Right cardiac atrium (tissue), 5 donors: Measurements from ENCODE around the gene CERS6. TPM values are rescaled to one million over a fixed set of nuclear protein-coding genes. Genes with fewer than 3 reads are reported as not detected.

Source experiments
- ATAC-seq, 2 donors: fragments of 200-7000 bp; cut with Tn5 transposase; one replicate each; pipeline versions ENCODE4 v1.8.0 to v1.9.1; 2020; ENCODE audit warnings: moderate library complexity in 2 of 2, mild to moderate bottlenecking in 1 of 2
- DNase-seq, 3 donors: peaks; one replicate each; pipeline ENCODE4 v3.0.0-alpha.2; 2020
- H3K27ac ChIP-seq: one replicate; pipeline ENCODE4 v1.5.1; 2013; ENCODE audit warnings: mild to moderate bottlenecking, low read length, control low read depth, moderate library complexity
- H3K27me3 ChIP-seq: one replicate; pipeline ENCODE4 v1.6.1; 2013; ENCODE audit not compliant: control insufficient read depth, insufficient read depth
- H3K4me1 ChIP-seq: one replicate; pipeline ENCODE4 v1.6.1; 2013; ENCODE audit warnings: low read length; ENCODE audit not compliant: control insufficient read depth, insufficient read depth
- H3K4me3 ChIP-seq: one replicate; pipeline ENCODE4 v1.5.1; 2013; ENCODE audit warnings: low read length, control low read depth
- H3K9me3 ChIP-seq: one replicate; pipeline ENCODE4 v1.6.1; 2013; ENCODE audit warnings: low read length; ENCODE audit not compliant: control insufficient read depth
- WGBS: extraction: QIAGEN DNeasy Blood & Tissue Kit; methylation state at CpG from one replicate; pipeline ENCODE4 v1.1.7; 2013; 5-methylcytosine and 5-hydroxymethylcytosine counted together
- intact Hi-C, 4 donors: fragments of 100-400 bp; cut with DNase I; formaldehyde crosslinking; loops; one replicate each; pipeline versions ENCODE4 v1.11.0 to v1.14.0; 2022 to 2023
- polyA plus RNA-seq: library from polyadenylated mRNA; stranded (reverse); fragments of 200-250 nt; gene quantifications from one replicate; pipeline ENCODE4 v1.2.3, GENCODE V29; 2013
- total RNA-seq, 4 donors: library from RNA; stranded (reverse); fragmentation: NEBNext Ultra II Directional; extraction: Animal tissue kit (Norgen Biotek cat#: 25700); gene quantifications; one replicate each; pipeline ENCODE4 v1.2.1, GENCODE V29; 2021
- donor health status: healthy with polysubstance abuse.
- donor health status: DM: no; HTN: yes; CAD: no.
- donor health status: DM: no; HTN: no; CAD: no.
- donor health status: DM: no; HTN: yes; CAD: no; lungs with severe emphysema.
- donor health status: DM: yes; HTN: yes; CAD: no.

The CERS6 gene
- total and polyA plus RNA-seq, 5 donors, result 25.6 to 71.5 (median 48.9) TPM

DNA sequence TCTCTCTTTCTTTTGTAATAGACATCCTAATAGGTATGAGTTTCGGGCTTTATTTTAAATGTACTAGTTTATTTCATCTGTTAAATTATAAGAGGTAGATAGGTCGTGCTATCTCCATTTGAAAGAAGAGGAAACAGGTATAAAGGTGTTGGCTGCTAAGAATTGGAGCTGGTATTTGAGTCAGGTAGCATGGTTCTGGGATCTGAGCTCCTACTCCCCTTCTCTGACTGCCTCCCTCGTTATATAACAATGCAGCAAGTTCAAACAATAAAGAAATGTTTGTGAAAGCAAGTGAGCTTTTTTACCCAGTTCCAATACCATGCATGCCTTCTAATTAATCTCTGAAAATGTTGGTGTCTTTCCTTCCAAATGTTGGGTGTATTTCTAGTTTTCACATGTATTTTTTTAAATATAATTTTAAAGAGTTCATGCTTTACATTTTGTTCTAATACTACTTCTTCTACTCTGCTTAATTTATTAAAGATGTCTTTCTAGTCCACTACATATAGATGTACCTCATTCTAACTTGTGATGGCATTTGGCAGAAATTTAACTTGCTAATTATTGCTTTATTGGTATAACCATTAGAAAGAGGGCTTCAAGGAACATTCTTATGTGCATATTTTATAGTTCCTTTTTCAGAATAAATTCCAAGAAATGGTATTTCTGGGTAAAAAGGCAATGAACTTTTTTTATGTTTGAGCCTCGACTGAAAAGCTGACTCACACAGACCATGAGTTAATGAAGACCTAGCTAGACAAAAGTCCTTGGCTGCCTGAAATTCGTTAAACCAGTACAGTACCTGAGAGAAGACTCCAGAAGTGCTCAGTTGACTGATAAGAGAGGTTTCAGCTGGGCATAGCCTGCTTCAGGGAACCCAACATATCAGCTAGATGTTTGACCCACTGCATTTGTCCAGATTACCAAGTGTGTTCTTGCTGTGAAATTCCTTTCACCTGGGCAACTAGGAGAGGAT is 133.5 kb downstream of the CERS6 start:
- Histone ChIP-seq H3K4me3 (no peak overlapping the region), H3K27ac (no peak overlapping the region), H3K9me3 (no peaks in the 10 kb centered on the region), H3K4me1 (peaks cover 3% of the 10 kb centered on the region), H3K27me3 (no peaks in the 10 kb centered on the region)
- 77% methylated on average over 5 of the region's 5 CpGs for WGBS
- DNase-seq (no peak), ATAC-seq (no peak)
- intact Hi-C loops, result loop anchor here in 1 of 4 donors (10.0 kb wide), 1 partner anchor 135 kb away; the partner anchor contains the start of gene CERS6

GRCh38 chr2:168592181-168592831 is 136.2 kb downstream of the CERS6 start:
- Histone ChIP-seq H3K9me3 (no peaks in the 10 kb centered on the region), H3K4me1 (peaks cover 6% of the 10 kb centered on the region), H3K27me3 (no peaks in the 10 kb centered on the region), H3K27ac (peak overlapping the region; percentile 10), H3K4me3 (no peak overlapping the region)
- WGBS, result 83% methylated on average over 3 of the region's 3 CpGs
- intact Hi-C loops, result no loop called here
- no peak for DNase-seq
- ATAC-seq, result no peak

DNA sequence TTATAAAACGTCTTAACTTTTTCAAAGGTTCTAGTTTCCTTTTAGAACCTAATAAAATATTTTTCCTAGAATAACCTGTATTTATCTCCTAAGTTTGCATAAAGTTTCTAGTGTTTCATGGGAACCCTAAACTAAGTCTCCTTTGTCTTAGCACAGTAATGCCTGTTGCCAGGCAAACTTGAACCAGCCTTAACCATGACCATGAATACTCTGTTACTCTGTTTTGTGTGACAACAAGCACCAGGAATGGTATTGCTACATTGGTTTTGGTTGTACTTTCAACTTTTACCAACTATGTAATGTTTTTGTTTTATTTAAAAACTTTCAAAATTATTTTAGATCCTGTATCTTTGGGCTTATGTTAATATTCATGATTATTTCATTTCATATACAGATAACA is 137.6 kb downstream of the CERS6 start:
- intact Hi-C loops, result no loop called here
- H3K27ac ChIP-seq, result no peak overlapping the region
- H3K4me1 ChIP-seq, result peaks cover 6% of the 10 kb centered on the region
- no peaks in the 10 kb centered on the region for H3K27me3 ChIP-seq
- H3K9me3 ChIP-seq, result no peaks in the 10 kb centered on the region
- ATAC-seq, result no peak
- no peak overlapping the region for H3K4me3 ChIP-seq
- WGBS, result 93% methylated on average over 1 of the region's 1 CpG
- DNase-seq, result no peak

DNA sequence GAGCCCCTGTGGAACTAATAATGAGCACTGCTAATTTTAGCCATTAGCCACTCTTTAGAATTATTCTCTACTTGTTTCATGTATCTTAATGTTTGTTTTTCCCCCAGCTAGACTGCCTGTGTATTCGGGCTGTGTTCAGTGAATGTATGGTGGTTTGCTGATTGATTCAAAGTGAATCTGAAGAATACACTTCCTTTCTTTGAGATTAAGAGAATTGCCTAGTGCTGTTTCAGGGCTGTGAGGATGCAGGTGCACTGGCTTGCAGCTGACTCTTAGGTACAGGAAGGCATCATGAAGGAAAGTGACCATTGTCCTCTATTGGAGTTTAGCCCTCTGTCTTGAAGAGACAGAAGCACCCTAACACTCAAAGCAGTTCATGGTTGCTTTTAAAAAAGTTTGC is 138.7 kb downstream of the CERS6 start:
- intact Hi-C loops, result no loop called here

DNA sequence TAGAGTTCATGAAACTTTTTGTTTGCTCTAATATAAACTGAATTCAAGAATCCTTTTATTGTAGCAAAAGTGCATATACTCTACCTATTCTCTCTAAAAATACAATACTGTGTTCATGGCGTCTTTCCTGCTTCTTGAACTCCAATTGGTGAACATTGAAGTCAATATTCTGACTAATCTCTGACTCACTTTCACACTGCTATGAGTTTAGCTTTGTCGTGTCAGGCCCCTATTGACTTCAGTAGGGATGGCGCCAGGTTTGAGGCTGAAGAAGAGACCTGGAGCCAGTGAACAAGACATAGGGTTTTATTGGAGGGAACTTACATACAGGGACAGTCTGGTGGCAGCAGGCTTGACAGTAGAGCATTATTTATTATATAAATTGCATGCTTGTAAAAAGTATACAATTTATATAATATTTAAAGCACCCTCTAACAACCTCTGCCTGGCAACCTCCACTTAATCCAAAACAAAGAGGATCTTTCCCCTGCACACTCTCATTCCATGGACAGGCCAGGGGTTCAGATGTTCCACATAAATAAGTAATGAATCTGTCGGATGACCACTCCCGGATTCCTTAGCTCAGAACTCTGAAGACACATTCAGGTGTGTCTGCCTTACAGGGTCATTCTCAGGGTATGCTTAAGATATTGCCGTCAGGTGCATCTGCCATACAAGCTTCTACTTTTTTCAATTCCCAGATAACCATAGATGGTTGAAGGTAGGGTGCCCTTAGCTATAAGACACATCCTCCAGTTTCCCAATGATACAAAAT is 141.0 kb downstream of the CERS6 start:
- 95% methylated on average over 6 of the region's 6 CpGs for WGBS
- DNase-seq, result no peak
- intact Hi-C loops, result no loop called here
- Histone ChIP-seq H3K27ac (no peak overlapping the region), H3K4me3 (no peak overlapping the region), H3K4me1 (peaks cover 4% of the 10 kb centered on the region), H3K9me3 (no peaks in the 10 kb centered on the region), H3K27me3 (no peaks in the 10 kb centered on the region)
- no peak for ATAC-seq

More for the DNA sequence above, 138.7 kb downstream of the CERS6 start:
- no peak overlapping the region for H3K27ac ChIP-seq
- peaks cover 6% of the 10 kb centered on the region for H3K4me1 ChIP-seq
- H3K9me3 ChIP-seq, result no peaks in the 10 kb centered on the region
- DNase-seq (no peak), ATAC-seq (no peak)
- no peak overlapping the region for H3K4me3 ChIP-seq
- no peaks in the 10 kb centered on the region for H3K27me3 ChIP-seq
- WGBS, result 58% methylated on average over 1 of the region's 1 CpG

GRCh38 chr2:168599738-168600137 is 143.7 kb downstream of the CERS6 start:
- no peaks in the 10 kb centered on the region for H3K27me3 ChIP-seq
- H3K27ac ChIP-seq, result no peak overlapping the region
- ATAC-seq (no peak), DNase-seq (no peak)
- H3K9me3 ChIP-seq, result no peaks in the 10 kb centered on the region
- 98% methylated on average over 1 of the region's 1 CpG for WGBS
- peaks cover 5% of the 10 kb centered on the region for H3K4me1 ChIP-seq
- H3K4me3 ChIP-seq, result no peak overlapping the region
- intact Hi-C loops, result no loop called here

DNA sequence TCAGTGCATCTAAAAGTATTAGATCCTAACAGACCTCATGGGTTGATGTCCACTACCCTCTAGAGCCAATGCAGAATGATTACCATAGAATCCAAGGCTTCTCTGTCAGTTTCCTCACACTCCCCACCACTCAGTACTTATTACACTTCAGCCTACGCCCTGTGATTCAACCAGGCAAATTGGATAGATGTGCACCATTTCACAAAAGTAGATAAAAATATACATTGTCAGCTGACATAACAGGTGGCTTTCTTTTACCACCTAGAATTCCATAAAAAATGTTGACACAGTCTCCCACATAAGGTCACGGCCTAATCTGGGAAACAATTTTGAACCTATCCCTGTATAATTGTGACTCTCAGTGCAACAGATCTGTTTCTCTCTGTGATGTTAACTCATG is 144.9 kb downstream of the CERS6 start:
- DNase-seq (no peak), ATAC-seq (no peak)

GRCh38 chr2:168601741-168602140 is 145.7 kb downstream of the CERS6 start:
- Histone ChIP-seq H3K4me1 (peaks cover 2% of the 10 kb centered on the region), H3K27ac (no peak overlapping the region), H3K4me3 (no peak overlapping the region), H3K9me3 (no peaks in the 10 kb centered on the region), H3K27me3 (no peaks in the 10 kb centered on the region)
- 81% methylated on average over 3 of the region's 3 CpGs for WGBS
- intact Hi-C loops, result no loop called here
- no peak for ATAC-seq
- DNase-seq, result no peak

More for the DNA sequence above, 144.9 kb downstream of the CERS6 start:
- H3K27ac ChIP-seq, result no peak overlapping the region
- WGBS, result 97% methylated on average over 2 of the region's 2 CpGs
- H3K4me1 ChIP-seq, result peaks cover 2% of the 10 kb centered on the region
- H3K9me3 ChIP-seq, result no peaks in the 10 kb centered on the region
- intact Hi-C loops, result no loop called here
- no peak overlapping the region for H3K4me3 ChIP-seq
- no peaks in the 10 kb centered on the region for H3K27me3 ChIP-seq

- H3K27me3 ChIP-seq, result no peaks in the 10 kb centered on the region
- H3K9me3 ChIP-seq, result no peaks in the 10 kb centered on the region
- H3K4me3 ChIP-seq, result no peak overlapping the region
- DNase-seq, result no peak
- WGBS, result 96% methylated on average over 2 of the region's 2 CpGs
- intact Hi-C loops, result no loop called here
- no peak for ATAC-seq
- H3K4me1 ChIP-seq, result peaks cover 2% of the 10 kb centered on the region
- no peak overlapping the region for H3K27ac ChIP-seq
Measured at GRCh38 chr2:168602379-168602778, 146.3 kb downstream of the CERS6 start.

DNA sequence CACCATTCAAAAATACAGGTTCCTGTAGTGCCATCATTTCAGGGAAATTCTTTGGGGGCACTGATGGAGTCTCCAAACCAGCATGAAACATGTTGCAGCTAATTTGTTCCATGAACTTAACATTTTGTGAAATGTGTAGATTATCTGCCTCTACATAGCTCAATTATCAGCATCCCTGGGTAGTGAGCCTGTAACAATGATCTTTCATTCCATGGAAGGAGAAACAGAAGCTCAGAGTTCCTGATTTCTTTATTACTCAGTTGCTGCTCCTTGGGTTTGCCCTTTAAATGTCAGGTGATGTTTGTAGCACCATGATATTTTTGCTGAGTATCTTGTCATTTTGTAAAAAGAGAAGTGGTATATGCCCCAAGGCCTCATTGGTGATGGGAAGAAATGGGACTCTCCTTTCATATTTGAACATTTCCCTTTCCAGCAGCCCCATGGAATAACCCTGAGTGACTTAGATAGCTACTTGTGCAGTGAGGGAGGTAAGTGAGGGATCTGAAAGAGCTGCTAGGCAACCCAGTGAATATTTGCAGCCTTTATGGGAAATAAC is 146.9 kb downstream of the CERS6 start:
- Histone ChIP-seq H3K4me3 (no peak overlapping the region), H3K27ac (no peak overlapping the region), H3K9me3 (no peaks in the 10 kb centered on the region), H3K4me1 (peaks cover 2% of the 10 kb centered on the region), H3K27me3 (no peaks in the 10 kb centered on the region)
- intact Hi-C loops, result no loop called here
- DNase-seq (no peak), ATAC-seq (no peak)
